ENCODE results near the gene KAZN.

DNA sequence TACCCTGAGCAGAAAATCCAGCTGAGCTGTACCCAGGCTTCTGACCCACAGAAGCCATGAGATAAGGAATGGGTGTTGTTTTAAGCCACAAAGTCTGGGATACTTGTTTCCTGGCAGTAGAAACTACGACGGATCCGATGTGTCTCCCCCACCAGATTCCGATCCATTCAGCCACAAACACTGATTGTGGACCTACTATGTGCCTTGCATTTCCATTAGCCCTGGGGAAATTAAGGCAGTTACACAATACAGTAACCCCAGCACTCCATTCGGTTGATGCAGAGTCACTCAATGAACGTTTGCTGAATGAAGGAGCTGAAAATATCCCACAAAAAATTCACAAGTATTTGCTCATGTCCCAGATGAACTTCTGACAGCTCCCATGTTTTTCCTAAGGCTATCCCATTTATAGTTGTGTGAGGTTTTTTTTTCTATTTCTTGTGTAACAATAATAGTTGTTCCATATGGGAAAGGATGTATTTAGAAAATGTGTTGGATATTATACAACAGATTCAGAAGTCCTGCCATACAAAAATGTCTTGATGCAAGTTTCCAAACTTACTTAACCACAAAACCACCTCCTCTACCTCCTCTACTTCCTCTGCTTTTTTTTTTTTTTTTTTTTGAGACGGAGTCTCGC, 29.6 kb upstream of the KAZN start:
- TF ChIP-seq, protein P1, sequence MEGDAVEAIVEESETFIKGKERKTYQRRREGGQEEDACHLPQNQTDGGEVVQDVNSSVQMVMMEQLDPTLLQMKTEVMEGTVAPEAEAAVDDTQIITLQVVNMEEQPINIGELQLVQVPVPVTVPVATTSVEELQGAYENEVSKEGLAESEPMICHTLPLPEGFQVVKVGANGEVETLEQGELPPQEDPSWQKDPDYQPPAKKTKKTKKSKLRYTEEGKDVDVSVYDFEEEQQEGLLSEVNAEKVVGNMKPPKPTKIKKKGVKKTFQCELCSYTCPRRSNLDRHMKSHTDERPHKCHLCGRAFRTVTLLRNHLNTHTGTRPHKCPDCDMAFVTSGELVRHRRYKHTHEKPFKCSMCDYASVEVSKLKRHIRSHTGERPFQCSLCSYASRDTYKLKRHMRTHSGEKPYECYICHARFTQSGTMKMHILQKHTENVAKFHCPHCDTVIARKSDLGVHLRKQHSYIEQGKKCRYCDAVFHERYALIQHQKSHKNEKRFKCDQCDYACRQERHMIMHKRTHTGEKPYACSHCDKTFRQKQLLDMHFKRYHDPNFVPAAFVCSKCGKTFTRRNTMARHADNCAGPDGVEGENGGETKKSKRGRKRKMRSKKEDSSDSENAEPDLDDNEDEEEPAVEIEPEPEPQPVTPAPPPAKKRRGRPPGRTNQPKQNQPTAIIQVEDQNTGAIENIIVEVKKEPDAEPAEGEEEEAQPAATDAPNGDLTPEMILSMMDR (optimal IDR thresholded peaks at IDR 0.05 in 1 of 3, IDR thresholded peaks at IDR 0.05 in 1 of 3, conservative IDR thresholded peaks at IDR 0.05 in 1 of 3; ENCODE audit: extremely low read depth in 1 of 3, insufficient read depth in 2 of 3, low read length in 3 of 3) = no peak
- TF ChIP-seq EZH2 (IDR thresholded peaks at IDR 0.05; ENCODE audit: low read length) = no peak
